A549 (cell line): Measurements from ENCODE around the gene PTK7.

Experiments used
- BHLHE40 ChIP-seq: IDR thresholded peaks from 2 replicates; pipeline ENCODE4 v1.6.1; 2012; ENCODE audit warnings: low read depth, low read length, inconsistent platforms
- CHD4 ChIP-seq: fragments of 200-600 bp; sonication (generic); IDR thresholded peaks from 2 replicates; pipeline ENCODE4 v1.6.1; 2016; ENCODE audit warnings: antibody characterized with exemption, mild to moderate bottlenecking, borderline replicate concordance
- EP300 ChIP-seq, 2 experiments: fragments of >200 bp; sonication (Bioruptor Twin); formaldehyde crosslinking; IDR thresholded peaks; 2 replicates in 1 of 2; 3 replicates in 1 of 2; pipeline ENCODE4 v1.6.1; 2016 to 2017
- GATA3 ChIP-seq: IDR thresholded peaks from 2 replicates; pipeline ENCODE4 v1.6.1; 2012; ENCODE audit warnings: borderline replicate concordance
- HOXA7 ChIP-seq: fragments of 250-450 bp; sonication (Bioruptor Pico); IDR thresholded peaks from 2 replicates; pipeline ENCODE4 v1.5.0; 2020; ENCODE audit warnings: mild to moderate bottlenecking, moderate library complexity
- MYC ChIP-seq: IDR thresholded peaks from 2 replicates; pipeline ENCODE4 v1.6.1; 2012; ENCODE audit warnings: mild to moderate bottlenecking, inconsistent platforms, low read length, improper control_type of control experiment, borderline replicate concordance
- RAD21 ChIP-seq, 2 experiments: fragments of >200 bp in 1 of 2; sonication (Bioruptor Twin) in 1 of 2; formaldehyde crosslinking in 1 of 2; IDR thresholded peaks in 1 of 2; conservative IDR thresholded peaks in 1 of 2; 2 replicates in 1 of 2; 3 replicates in 1 of 2; pipeline ENCODE4 v1.6.1; 2012 to 2018; ENCODE audit warnings: inconsistent platforms in 1 of 2
- ZFP36 ChIP-seq: fragments of 450-650 bp; IDR thresholded peaks from 2 replicates; pipeline ENCODE4 v1.6.1; 2014; ENCODE audit warnings: borderline replicate concordance; ENCODE audit not compliant: partially characterized antibody
- TF ChIP-seq, protein P1 (sequence below): fragments of >200 bp; sonication (Bioruptor Twin); formaldehyde crosslinking; IDR thresholded peaks from 3 replicates; pipeline ENCODE4 v1.5.1; 2016
- TF ChIP-seq, protein P2 (sequence below): IDR thresholded peaks from 2 replicates; pipeline ENCODE4 v1.6.1; 2012

DNA sequence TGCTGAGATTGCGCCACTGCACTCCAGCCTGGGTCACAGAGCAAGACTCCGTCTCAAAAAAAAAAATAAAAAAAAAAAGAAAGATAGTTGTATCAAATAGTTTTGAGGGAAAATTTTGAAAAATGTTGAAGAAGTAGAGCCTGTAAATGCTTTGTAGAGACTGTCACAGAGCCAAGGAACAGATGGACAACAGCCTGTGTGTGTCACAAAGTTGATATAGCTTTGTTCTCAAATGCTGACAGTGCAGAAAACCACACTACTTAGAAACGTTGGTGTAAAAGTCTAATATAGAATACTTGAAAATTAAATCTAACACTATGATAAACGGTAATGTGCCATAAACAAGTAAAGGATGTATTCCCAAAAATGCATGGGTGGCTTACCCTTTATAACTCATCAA is 25.4 kb downstream of the PTK7 start:
- no peak for TF ChIP-seq ZFP36
- TF ChIP-seq, protein P1, sequence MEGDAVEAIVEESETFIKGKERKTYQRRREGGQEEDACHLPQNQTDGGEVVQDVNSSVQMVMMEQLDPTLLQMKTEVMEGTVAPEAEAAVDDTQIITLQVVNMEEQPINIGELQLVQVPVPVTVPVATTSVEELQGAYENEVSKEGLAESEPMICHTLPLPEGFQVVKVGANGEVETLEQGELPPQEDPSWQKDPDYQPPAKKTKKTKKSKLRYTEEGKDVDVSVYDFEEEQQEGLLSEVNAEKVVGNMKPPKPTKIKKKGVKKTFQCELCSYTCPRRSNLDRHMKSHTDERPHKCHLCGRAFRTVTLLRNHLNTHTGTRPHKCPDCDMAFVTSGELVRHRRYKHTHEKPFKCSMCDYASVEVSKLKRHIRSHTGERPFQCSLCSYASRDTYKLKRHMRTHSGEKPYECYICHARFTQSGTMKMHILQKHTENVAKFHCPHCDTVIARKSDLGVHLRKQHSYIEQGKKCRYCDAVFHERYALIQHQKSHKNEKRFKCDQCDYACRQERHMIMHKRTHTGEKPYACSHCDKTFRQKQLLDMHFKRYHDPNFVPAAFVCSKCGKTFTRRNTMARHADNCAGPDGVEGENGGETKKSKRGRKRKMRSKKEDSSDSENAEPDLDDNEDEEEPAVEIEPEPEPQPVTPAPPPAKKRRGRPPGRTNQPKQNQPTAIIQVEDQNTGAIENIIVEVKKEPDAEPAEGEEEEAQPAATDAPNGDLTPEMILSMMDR, result no peak
- TF ChIP-seq RAD21 (conservative IDR thresholded peaks at IDR 0.05 in 1 of 2, IDR thresholded peaks at IDR 0.05 in 1 of 2), result no peak
- TF ChIP-seq BHLHE40, result no peak
- TF ChIP-seq CHD4, result no peak
- TF ChIP-seq HOXA7 (CRISPR knock-in tag), result no peak
- TF ChIP-seq MYC, result no peak
- TF ChIP-seq, protein P2, sequence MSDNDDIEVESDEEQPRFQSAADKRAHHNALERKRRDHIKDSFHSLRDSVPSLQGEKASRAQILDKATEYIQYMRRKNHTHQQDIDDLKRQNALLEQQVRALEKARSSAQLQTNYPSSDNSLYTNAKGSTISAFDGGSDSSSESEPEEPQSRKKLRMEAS, result no peak
- no peak for TF ChIP-seq GATA3
- TF ChIP-seq EP300 (IDR thresholded peaks at IDR 0.05), result no peak
